GM18499 (cell line): ENCODE results near the gene IQCN.

Experiments
- ATAC-seq: cut with Tn5 transposase; IDR thresholded peaks from one replicate; pipeline ENCODE4 v1.9.1; 2021; ENCODE audit warnings: moderate number of reproducible peaks; ENCODE audit not compliant: insufficient read depth, unreplicated experiment

The IQCN gene

DNA sequence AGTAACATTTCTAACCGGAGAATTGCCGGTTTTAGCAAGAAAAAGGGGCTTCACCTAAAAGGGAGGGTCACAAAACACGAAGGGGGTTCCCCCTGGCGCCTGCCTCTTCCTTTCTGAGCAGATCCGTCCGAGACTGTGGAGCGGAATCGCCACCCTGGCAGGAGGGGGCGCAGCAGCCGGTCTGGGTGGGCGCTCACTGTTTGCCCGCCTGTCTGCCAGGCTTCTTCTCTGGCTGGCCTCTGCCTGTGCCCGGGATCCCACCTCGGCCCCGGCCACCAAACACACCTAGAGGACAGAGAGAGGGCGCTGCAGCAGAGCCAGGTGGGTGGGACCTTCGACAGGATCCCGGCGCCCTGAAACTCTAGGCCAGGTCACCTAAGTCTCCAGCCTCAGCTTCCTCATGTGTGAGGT, 33.0 kb upstream of the IQCN start:
- ATAC-seq = no peak

DNA sequence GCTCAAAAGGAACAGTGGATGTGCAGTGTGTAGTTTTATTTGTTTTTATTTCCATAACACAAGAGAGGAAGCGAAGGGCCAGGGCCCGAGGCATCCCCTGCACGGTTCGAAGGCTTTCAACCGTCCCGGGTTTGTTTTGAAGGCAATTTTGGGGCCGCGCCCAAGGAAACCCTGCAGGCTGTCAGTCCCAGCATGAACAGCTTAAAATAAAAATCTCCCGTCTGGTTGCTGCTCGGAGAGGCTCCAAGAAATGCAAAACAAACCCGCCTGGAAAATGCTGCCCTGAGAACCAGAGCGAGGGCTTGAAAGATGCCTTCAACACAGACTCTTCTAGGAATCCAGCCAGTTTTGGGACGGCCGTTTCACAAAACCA, 32.6 kb upstream of the IQCN start:
- ATAC-seq = no peak

DNA sequence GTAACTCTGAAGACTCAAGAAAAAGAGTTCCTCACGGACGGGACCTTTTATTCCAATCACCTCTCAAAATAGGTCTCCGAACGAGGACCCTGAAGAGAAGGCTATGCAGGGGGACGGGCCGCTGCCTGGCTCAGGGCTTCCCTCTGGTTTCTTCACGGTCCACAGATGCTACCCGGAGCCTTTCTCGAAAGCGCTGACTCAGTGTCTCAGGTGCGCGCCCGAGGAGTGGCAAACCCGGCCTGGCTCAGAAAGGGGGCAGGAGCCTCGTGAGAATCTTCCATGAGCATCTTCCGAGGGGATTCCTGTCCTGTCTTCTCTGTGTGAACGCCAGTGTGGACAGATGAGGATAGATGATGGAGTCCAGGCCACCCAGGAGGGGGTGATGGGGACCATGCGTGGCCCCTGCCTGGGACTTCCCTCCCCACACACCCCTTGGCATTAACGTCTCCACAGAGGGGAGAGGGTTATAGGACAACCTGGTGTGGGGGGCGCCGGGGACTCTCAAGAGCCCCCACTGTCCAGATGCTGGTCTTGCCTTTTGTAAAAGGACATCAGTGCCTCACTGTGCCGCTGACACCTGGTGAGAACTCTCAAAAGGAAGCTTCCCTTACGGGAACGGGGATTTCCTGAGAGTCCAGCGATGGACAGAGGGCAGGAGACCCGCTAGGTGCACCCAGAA, 32.1 kb upstream of the IQCN start:
- ATAC-seq = no peak

DNA sequence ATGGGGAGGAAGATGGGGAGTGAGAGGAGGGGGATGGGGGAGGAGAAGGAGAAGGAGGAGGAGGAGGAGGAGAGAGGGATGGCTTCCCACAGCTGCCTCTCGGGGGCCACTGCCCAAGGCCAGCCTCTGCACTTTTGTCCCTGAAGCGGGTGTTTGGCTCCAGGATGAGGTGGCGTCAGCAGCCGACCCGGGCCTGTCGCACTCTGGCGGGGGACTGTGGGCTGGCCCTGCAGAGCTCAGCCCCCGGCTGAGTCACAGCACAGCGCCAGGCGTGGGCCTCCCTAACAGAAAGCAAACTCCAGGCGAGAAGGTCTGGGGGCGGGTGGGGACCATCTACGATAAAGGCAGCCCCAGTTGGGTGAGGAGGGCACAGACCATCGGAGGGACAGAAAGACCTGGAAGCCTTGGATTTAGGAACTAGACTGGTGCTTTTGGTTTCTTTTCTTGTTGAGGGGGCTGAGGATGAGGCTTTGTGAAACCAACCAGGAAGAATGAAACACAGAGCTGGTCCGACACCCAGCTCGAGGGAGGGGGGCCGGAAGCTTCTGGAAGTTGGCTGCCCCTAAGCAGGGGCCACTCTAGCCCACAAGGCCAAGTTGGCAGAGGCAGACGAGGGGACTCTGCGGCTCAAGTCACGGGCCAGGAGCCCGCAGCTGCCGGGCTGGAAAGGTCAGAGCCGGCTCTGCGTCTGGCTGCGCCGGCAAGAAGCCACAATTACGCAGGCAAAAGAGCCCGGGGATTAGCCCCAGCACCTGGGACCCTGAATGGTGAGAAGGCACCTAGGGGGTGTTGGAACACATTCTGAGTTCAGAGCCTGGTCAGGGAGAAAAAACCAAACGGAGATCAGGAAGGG, 30.4 kb upstream of the IQCN start:
- ATAC-seq = no peak

DNA sequence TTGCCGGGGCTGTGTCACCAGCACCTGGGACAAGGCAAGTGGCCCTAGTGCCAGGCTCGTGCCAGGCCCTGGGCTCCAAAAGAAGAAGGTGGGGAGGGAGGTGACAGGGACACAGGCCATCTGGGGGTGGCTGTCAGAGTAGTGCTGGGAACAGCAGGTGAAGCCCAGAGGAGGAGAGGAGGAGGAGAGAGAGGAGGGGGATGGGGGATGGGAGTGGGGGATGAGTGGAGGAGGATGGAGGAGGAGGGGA, 29.9 kb upstream of the IQCN start:
- no peak for ATAC-seq

DNA sequence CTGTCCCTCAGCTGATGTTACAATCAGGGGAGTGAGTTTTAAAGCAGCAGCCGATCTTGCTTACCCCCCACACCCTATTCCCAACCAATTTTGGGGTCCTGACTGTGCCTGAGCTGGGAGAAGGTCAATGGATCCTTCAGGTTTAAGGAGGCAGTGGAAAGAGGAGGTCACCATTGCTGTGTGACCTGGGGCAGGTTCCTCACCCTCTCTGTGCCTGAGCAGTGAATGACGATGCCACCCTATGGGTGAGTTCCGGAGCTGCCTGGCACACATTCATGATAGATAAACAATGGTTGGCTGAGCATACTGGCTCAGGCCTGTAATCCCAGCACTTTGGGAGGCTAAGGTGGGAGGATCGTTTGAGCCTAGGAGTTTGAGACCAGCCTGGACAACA, 27.5 kb upstream of the IQCN start:
- ATAC-seq = no peak

DNA sequence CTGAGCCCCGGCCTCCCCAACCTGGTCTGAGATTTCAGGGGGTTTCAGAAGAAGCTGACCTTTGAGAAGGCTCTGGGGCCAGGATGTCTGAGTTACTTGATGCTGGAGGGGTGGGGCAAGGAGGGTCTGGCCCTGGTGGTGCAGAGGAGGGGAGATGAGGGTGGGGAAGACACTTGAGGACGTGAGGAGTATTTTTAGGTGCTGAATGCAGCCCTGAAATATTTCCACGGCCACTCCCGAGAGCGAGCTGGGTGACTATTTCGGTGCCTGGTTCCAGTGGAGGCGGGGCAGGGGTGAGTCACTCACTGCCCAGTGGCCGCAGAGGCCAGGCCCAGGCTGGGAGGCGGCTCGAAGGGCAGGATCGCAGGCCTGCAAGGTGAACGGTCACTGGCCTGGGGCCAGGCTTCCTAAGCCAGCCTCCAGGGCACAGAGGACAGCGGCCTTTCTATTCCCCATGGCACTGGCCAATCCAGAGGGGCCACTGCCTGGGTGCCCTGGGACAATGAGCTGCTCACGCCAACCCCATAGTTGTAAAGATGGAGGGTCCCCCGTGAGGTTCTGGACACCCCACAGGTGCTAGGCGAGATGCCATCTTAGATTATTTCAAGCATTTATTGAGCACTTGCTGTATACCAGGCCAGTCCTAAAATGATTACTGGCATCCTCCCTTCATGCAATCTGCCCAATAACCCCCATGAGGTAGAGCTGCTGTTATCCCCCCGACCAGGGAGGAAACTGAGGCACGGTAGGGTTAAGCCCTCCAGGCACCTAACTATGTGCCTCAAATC, 26.9 kb upstream of the IQCN start:
- no peak for ATAC-seq

DNA sequence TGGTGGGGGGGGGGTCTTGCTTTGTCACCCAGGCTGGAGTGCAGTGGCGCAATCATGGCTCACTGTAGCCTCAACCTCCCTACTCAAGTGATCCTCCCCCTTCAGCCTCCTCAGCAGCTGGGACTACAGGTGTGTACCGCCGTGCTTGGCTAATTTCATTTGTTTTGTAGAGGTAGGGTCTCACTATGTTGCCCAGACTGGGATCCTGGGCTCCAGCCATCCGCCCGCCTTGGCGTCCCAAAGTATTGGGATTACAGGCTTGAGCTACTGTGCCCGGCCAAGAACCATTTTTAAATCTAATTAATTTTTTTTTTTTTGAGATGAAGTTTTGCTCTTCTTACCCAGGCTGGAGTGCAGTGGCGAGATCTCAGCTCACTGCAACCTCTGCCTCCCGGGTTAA, 25.4 kb upstream of the IQCN start:
- no peak for ATAC-seq

DNA sequence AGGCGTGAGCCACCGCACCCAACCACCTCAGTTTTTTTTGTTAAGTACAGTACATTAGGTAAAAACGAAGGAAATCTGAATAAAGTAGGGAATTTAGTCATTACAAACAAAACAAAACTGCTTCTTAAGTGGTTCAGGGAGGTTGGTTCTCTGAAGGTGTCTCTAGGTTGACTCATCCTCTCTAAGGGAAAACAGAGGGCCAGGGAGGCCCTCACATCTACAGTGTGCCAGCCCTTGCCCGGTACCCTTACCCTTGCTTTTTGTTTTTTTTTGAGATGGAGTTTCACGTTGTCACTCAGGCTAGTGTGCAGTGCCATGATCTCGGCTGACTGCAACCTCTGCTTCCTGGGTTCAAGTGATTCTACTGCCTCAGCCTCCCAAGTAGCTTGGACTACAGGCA, 24.3 kb upstream of the IQCN start:
- no peak for ATAC-seq

DNA sequence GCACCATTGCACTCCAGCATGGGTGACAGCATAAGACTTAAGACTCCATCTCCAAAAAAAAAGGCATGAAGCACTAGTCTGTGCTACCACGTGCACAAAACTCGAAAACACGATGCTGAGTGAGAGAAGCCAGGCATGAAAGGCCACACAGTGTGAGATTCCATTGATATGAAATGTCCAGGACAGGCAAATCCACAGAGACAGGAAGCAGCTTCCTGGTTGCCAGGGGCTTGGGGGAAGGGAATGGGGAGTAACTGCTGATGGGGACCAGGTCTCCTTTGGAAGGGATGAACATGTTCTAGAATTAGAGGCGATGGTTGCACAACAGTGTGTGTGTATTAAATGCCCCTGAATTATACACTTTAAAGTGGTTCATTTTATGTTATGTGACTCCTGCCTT, 23.1 kb upstream of the IQCN start:
- no peak for ATAC-seq

DNA sequence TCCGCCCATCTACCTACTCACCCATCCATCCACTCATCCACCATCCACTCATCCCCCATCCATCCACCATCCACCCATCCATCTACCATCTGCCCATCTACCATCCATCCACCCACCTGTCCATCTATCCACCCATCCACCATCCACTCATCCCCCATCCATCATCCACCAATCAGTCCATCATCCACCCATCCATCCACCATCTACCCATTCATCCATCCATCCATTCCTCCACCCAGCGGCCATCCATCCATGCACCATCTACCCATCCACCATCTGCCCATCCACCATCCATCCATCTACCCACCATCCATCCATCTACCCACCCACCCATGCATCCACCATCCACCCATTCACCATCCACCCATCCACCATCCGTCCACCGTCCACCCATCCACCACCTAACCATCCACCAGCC, 20.8 kb upstream of the IQCN start:
- no peak for ATAC-seq

DNA sequence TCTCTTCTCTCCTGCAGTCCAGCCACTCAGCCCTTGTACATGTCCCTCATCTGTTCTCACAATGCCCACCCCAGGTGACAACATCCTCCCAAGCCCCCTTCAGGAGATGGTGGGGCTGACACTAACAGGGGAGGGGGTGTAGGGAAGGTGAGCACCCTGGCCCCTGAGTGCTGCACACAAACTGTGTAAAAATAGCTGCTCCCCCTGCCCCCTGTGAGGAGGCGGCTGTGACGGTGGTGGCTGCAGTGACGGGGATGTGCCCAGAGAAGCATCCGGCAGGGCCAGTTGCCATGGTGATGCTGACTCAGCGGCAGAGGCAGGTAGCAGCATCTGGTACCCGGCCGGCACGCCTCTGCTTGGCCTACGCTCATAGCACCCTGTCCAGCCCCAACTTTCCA, 20.2 kb upstream of the IQCN start:
- ATAC-seq = no peak

DNA sequence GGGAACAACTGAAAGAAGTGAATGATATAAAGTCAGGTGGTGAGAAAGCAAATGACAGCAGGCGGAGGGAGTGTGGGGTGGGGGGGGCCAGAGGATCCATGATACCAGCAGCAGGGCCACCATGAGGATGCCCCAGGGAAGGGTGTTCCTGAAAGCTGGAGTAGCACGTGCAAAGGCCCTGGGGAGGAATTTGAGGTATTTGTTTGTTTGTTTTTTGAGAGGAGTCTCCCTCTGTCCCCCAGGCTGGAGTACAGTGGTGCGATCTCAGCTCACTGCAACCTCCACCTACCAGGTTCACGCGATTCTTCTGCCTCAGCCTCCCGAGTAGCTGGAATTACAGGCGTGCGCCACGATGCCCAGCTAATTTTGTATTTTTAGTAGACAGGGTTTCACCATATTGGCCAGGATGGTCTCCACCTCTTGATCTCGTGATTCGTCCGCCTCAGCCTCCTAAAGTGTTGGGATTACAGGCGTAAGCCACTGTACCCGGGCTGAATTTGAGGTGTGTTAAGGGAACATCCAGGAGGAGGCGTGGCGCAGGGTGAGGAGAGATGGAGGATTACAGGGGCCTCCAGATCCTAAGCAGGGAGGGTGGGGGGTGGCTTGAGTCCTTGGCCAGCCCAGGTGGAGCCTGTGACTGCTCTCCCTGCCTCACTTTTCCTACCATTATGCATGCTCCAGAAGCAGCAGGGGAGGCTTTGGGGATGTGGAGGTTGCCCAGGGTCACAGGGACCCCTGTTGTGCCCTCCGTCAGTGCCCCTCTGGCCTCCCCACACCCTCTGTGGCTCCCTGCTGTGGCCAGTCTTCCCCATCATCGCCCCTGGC, 19.6 kb upstream of the IQCN start:
- ATAC-seq = no peak

DNA sequence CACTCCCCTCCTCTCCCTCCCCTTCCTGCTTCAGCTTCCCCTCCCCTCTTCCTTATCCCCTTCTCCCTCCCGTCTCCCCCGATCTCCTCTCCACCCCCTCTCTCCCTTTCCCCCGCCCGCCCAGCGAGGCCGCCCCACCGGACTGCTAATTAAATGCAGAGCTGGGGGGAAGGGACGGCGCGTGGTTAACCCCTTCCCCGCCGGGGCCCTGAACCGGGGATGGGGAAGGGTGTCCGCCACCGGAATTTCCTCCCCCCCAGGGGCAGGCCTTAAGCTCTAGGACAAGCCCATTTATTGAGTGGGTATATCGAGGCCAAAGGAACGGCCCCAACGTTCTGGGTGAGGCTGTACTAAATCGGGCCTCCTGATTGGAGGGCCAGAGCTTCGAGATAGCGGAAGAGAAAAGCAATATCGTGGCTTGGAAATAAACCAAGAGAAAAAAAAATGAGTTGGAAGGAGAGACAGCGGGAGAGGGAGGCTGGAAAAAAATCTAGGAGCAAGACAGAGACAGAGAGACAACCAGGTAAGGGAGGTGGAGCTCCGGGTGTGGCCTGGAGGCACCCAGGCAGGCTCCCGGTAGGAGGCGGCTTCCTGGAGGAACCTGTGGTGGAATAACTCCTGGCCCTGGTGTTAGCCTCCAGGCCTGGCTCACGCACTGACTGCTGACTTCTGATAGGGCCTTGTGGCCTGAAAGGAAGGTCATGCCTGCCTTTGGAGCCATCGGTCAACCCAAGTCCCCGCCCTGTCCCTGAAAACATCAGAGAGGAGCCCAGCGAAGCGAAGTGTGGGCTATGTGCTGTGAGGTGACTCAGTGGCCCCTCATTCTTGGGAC, 18.8 kb upstream of the IQCN start:
- no peak for ATAC-seq

DNA sequence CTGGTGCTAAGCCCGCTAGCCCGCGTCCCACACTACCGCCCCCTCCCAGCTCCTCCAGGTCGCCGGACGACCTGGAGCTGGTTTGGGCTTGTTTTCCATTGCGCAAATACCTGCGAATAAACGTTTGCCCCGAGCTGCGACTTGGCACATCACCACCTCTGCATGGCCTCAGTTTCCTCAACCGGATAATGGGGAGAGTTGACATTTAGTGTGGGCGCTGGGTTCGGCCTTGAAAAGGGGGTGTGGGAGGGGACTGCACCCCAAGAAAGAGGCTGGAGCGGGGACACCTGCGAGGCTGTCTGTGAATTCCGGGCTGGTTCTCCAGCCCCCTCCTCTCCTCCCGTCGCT, 18.2 kb upstream of the IQCN start:
- ATAC-seq = no peak

DNA sequence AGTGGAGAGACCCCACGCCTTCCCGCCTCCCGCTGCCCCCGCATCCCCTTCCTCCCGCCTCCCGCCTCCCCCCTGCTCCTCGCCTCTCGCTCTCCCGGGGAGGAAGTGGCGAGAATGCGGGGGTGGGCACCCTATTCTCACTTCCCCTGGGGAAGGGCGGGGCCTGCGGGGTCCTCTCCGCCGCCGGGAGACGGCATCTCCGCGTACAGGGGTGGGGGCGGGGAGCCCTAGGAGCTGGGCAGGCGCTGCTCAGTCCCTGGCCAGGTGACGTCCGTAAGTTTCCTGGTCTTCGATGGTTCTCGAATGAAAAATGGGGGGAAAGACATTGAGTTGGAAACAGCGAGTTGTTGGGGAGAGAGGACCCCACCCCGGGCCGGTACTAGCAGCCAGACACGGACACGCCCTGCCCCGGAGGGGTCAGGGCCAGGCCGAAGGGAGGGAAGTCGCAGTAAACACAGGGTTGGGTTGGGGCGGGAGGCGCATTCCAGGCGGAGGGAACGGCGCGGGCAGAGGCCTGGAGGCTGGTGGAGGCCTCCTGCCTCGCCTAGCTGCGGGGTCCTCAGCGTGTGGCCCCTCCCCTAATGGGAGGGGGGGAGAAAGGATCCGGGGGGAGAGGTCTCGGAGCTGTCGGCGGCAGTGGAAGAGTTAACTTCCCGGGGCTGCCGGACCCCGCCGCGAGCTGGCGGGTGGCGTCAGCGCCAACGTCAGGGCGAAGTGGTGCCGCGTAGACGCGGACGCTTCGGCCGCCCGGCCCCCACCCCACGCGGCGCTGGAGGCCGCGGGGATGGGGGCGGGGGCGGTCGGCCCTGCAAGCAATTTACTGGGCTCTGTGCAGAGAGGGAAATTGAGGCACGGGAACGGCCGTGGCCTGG, 17.6 kb upstream of the IQCN start:
- no peak for ATAC-seq

DNA sequence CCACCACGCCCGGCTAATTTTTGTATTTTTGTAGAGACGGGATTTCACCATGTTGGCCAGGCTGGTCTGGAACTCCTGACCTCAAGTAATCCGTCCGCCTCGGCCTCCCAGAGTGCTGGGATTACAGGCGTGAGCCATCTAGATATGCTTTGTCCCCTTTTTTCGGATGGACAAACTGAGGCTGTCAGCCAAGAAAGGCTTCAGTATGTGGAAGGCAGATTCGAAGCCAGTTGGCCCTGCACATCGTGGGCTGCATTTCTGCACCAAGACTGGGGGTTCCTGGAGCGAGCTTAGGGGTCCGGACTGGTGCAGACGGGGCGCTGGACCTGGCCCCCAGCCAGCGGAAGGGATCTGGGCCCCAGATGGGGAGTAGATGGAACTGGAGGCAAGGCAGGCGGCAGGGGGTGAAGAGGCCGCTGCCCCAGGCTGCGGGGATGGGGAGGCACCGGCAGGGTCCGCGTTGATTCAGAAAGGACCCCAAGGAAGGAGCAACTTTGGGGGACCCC, 16.8 kb upstream of the IQCN start:
- ATAC-seq = no peak

DNA sequence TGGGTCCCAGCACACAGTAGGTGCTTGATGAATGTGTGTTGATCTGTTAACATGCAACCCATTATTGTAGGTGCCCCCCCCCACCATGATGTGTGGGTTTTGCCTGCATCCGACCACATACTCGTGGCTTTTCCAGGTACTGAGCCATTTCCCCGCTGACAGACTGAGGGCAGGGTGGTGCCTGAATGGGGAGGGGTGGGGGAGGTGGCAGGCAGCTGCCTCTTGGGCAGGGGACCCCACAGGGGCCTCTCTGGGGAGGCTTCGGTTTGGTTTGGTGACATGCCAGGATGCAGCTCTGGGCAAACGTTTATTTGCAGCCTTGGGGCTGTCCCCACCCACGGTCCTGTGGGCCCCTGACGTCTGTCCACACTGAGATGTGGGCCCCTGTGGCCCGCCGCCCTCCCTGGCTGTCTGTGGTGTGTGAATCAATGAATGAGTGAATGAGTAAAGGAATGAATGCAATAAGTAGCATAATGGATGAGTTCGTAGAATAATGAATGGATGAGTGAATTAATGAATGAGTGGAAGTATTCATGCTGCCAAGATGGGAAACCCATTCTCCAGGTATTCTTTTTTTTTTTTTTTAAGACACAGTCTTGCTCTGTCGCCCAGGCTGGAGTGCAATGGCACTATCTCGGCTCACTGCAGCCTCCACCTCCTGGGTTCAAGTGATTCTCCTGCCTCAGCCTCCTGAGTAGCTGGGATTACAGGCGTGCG, 16.2 kb upstream of the IQCN start:
- no peak for ATAC-seq
